ENCODE measurements around the gene ARMH3.

ARMH3 gene

DNA sequence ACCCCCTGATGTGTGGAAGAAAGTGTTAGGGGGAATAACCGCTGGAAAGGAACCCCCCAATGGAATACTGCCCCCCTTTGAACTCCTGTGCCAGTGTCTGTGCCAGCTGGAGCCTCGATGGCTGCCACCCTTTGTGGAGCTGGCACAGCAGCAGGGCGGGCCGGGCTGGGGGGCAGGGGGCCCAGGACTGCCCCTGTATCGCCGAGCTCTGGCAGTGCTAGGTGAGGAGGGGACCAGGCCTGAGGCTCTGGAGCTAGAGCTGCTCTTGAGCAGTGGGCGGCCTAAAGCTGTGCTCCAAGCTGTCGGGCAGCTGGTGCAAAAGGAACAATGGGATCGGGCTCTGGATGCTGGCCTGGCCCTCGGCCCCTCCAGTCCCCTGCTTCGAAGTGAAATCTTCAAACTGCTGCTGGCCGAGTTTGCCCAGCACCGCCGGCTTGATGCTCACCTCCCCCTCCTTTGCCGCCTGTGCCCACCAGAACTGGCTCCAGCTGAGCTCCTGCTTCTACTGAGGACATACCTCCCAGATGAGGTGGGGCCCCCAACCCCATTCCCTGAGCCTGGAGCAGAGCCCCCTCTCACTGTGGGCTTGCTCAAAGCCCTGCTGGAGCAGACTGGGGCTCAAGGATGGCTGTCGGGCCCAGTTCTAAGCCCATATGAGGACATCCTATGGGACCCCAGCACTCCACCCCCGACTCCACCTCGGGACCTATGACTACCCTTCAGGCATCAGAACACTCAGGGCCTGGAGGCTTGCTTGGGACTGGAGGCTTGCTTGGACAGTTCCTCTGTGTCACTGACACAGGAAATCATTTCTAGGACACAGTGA, 11.3 kb upstream of the ARMH3 start:
- no peak for DNase-seq
- Histone ChIP-seq H3K4me3 (ENCODE audit: low read depth, low read length) (no peak overlapping the region), H3K4me1 (no peaks in the 10 kb centered on the region), H3K36me3 (no peaks in the 10 kb centered on the region), H3K9me3 (no peaks in the 10 kb centered on the region), H3K27me3 (no peaks in the 10 kb centered on the region)
- TF ChIP-seq, protein P1, sequence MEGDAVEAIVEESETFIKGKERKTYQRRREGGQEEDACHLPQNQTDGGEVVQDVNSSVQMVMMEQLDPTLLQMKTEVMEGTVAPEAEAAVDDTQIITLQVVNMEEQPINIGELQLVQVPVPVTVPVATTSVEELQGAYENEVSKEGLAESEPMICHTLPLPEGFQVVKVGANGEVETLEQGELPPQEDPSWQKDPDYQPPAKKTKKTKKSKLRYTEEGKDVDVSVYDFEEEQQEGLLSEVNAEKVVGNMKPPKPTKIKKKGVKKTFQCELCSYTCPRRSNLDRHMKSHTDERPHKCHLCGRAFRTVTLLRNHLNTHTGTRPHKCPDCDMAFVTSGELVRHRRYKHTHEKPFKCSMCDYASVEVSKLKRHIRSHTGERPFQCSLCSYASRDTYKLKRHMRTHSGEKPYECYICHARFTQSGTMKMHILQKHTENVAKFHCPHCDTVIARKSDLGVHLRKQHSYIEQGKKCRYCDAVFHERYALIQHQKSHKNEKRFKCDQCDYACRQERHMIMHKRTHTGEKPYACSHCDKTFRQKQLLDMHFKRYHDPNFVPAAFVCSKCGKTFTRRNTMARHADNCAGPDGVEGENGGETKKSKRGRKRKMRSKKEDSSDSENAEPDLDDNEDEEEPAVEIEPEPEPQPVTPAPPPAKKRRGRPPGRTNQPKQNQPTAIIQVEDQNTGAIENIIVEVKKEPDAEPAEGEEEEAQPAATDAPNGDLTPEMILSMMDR (IDR thresholded peaks at IDR 0.05; ENCODE audit: low read depth, low read length): no peak

DNA sequence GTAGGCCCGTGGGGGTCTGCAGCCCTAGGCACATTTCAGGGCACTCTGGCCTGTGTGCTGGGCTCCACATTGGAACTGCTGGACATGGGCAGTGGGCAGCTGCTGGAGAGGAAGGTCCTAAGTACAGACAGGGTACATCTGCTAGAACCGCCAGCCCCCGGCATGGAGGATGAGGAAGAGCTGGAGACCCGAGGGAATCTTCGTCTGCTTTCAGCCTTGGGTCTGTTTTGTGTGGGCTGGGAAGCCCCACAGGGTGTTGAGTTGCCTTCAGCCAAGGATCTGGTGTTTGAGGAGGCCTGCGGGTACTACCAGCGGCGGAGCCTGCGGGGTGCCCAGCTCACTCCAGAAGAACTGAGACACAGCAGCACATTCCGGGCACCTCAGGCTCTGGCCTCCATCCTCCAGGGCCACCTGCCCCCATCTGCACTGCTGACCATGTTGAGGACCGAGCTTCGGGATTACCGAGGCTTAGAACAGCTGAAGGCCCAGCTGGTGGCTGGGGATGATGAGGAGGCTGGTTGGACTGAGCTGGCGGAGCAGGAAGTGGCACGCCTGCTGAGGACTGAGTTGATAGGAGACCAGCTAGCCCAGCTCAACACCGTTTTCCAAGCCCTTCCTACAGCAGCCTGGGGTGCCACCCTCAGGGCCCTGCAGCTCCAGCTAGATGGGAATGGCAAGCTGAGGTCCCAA, 10.6 kb upstream of the ARMH3 start:
- TF ChIP-seq, protein P1 (IDR thresholded peaks at IDR 0.05; ENCODE audit: low read depth, low read length): no peak
- no peak for DNase-seq
- no peaks in the 10 kb centered on the region for H3K9me3 ChIP-seq
- H3K4me3 ChIP-seq (ENCODE audit: low read depth, low read length): peak overlapping the region; percentile 77
- no peaks in the 10 kb centered on the region for H3K36me3 ChIP-seq
- no peaks in the 10 kb centered on the region for H3K27me3 ChIP-seq
- no peaks in the 10 kb centered on the region for H3K4me1 ChIP-seq

DNA sequence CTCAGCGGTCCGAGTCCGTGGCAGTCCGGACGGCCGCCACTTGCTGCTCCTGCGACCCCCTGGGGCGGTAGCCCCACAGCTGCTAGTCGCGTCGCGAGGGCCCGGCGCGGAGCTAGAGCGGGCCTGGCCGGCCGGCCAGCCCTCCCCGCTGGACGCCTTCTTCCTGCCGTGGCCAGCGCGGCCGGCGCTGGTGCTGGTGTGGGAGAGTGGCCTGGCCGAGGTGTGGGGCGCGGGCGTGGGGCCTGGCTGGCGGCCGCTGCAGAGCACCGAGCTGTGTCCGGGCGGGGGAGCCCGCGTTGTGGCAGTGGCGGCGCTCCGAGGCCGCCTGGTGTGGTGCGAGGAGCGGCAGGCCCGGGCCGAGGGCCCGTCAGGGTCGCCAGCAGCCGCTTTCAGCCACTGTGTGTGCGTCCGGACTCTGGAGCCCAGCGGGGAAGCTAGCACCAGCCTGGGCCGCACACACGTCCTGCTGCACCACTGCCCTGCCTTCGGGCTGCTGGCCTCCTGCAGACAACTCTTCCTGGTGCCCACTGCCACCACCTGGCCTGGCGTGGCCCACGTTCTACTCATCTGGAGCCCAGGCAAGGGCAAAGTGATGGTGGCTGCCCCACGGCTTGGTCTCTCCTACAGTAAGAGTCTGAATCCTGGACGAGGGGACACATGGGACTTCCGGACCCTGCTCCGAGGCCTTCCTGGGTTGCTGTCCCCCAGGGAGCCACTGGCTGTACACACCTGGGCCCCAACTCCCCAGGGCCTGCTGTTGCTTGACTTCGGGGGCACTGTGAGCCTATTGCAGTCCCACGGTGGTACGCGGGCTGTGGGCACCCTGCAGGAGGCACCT, 9.8 kb upstream of the ARMH3 start:
- Histone ChIP-seq H3K4me1 (no peaks in the 10 kb centered on the region), H3K9me3 (no peaks in the 10 kb centered on the region), H3K36me3 (no peaks in the 10 kb centered on the region), H3K4me3 (ENCODE audit: low read depth, low read length) (peak overlapping the region; percentile 77), H3K27me3 (no peaks in the 10 kb centered on the region)
- TF ChIP-seq, protein P1 (IDR thresholded peaks at IDR 0.05; ENCODE audit: low read depth, low read length): no peak
- DNase-seq: peak; percentile 48

DNA sequence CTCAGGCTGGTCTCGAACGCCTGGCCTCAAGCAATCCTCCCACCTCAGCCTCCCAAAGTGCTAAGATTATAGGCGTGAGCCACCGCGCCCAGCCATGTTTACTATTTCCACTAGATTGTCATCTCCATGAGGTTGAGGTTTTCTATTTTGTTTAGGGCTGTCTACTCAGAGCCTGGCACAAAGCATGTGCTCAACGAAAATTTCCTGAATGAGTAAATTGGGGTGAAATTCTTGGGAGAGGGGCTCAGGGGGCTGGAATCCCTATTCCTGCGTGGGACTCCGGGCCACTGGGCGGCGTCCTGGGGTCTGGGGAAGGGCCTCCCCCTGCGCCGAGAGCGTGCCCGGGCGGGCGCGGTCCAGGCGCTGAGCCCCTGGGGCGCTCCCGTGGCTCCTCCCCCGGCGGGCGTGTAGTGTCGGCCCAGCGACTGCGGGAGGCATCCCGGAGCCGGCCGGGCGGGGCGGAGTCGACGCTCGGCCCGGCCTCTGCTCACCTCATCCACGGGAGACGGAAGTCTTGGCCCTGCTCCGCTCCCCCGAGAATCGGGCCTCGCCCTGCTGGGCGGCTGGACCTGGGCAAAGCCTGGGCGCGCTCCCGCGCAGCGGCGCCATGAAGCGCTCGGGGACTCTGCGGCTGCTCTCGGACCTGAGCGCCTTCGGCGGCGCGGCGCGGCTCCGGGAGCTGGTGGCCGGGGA, 9.0 kb upstream of the ARMH3 start, which contains the start of gene HPS6:
Gene HPS6, plus strand, starts transcription at position 482 of the 693 bp plus-strand sequence. Its CDS starts 126 bp downstream, at position 608.
- Histone ChIP-seq H3K4me3 (ENCODE audit: low read depth, low read length) (peak within 1 kb of the TSS; percentile 77), H3K9me3 (no peaks in the 10 kb centered on the region), H3K27me3 (no peaks in the 10 kb centered on the region), H3K4me1 (no peaks in the 10 kb centered on the region), H3K36me3 (no peaks in the 10 kb centered on the region)
- TF ChIP-seq, protein P1 (IDR thresholded peaks at IDR 0.05; ENCODE audit: low read depth, low read length): peak; percentile 30; the same call in 1 of the 2 replicates
- peak; percentile 91 for DNase-seq

DNA sequence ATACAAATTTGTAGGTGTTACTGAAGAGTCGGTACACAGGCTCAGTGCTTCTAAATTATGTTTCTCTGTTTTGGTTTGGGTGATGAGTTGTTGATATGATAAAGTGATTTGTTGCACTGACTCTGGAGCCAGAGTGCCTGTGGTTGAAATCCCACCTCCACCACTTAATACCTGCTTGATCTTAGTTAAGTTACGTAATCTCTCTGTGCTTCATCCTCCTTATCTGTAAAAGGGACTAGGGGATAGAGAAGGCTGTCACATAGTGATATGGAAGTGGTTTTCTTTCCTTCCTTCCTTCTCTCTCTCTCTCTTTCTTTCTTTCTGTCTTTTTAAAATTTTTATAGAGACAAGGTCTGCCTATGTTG, 8.5 kb upstream of the ARMH3 start:
- Histone ChIP-seq H3K9me3 (no peaks in the 10 kb centered on the region), H3K4me3 (ENCODE audit: low read depth, low read length) (peak overlapping the region; percentile 77), H3K27me3 (no peaks in the 10 kb centered on the region), H3K4me1 (no peaks in the 10 kb centered on the region), H3K36me3 (no peaks in the 10 kb centered on the region)
- TF ChIP-seq, protein P1 (IDR thresholded peaks at IDR 0.05; ENCODE audit: low read depth, low read length): no peak
- DNase-seq: no peak
